ENCODE results near the gene NEXMIF. TPM values are rescaled to one million over a fixed set of nuclear protein-coding genes. Genes with fewer than 3 reads are reported as not detected.

Gene NEXMIF
- total RNA-seq, 2 experiments from 2014 or later, result 0.74 to 1.3 TPM

- no peak for TF ChIP-seq CTCF (IDR thresholded peaks at IDR 0.05)
- H3K27ac ChIP-seq (ENCODE audit: low read depth in 1 of 2, low read length in 2 of 2), result no peak overlapping the region
- ATAC-seq (ENCODE audit: poor library complexity) (no peak), DNase-seq (no peak)
- H3K27me3 Mint-ChIP-seq, result no peaks in the 10 kb centered on the region
- no peaks in the 10 kb centered on the region for H3K9me3 ChIP-seq (ENCODE audit: control insufficient read depth in 1 of 2, insufficient read depth in 1 of 2, low read length in 2 of 2)
- no peaks in the 10 kb centered on the region for H3K9me3 Mint-ChIP-seq
- H3K36me3 Mint-ChIP-seq (ENCODE audit: low read depth), result no peaks in the 10 kb centered on the region
- no peaks in the 10 kb centered on the region for H3K27me3 ChIP-seq (ENCODE audit: control insufficient read depth in 1 of 2, insufficient read depth in 2 of 2, low read length in 2 of 2)
- ChIA-PET POLR2A (no interaction called here), CTCF (no interaction called here)
- intact Hi-C loops (cut with DNase I, micrococcal nuclease), result no loop called here
- no peaks in the 10 kb centered on the region for H3K4me1 ChIP-seq (ENCODE audit: insufficient read depth, low read length)
- H3K27ac Mint-ChIP-seq, result no peak overlapping the region
- no peak overlapping the region for H3K4me3 ChIP-seq (ENCODE audit: low read length)
- no peaks in the 10 kb centered on the region for H3K36me3 ChIP-seq (ENCODE audit: insufficient read depth, low read length)
- H3K4me1 Mint-ChIP-seq (ENCODE audit: low read depth), result no peaks in the 10 kb centered on the region
- no peak overlapping the region for H3K4me3 Mint-ChIP-seq
Measured at GRCh38 chrX:74784629-74785028, 140.6 kb downstream of the NEXMIF start.

- Mint-ChIP-seq H3K27me3 (no peaks in the 10 kb centered on the region), H3K9me3 (no peaks in the 10 kb centered on the region), H3K4me1 (ENCODE audit: low read depth) (no peaks in the 10 kb centered on the region), H3K4me3 (no peak overlapping the region), H3K36me3 (ENCODE audit: low read depth) (no peaks in the 10 kb centered on the region), H3K27ac (no peak overlapping the region)
- Histone ChIP-seq H3K27ac (ENCODE audit: low read depth in 1 of 2, low read length in 2 of 2) (no peak overlapping the region), H3K9me3 (ENCODE audit: control insufficient read depth in 1 of 2, insufficient read depth in 1 of 2, low read length in 2 of 2) (no peaks in the 10 kb centered on the region), H3K4me3 (ENCODE audit: low read length) (no peak overlapping the region), H3K4me1 (ENCODE audit: insufficient read depth, low read length) (no peaks in the 10 kb centered on the region), H3K36me3 (ENCODE audit: insufficient read depth, low read length) (no peaks in the 10 kb centered on the region), H3K27me3 (ENCODE audit: control insufficient read depth in 1 of 2, insufficient read depth in 2 of 2, low read length in 2 of 2) (no peaks in the 10 kb centered on the region)
- DNase-seq (no peak), ATAC-seq (ENCODE audit: poor library complexity) (no peak)
- POLR2A ChIA-PET, result no interaction called here
- no peak for TF ChIP-seq CTCF (IDR thresholded peaks at IDR 0.05)
- intact Hi-C loops (cut with DNase I, micrococcal nuclease), result no loop called here
- CTCF ChIA-PET, result no interaction called here
Measured at GRCh38 chrX:74781507-74782034, 143.7 kb downstream of the NEXMIF start.

GRCh38 chrX:74779175-74779574, 146.1 kb downstream of the NEXMIF start:
- Histone ChIP-seq H3K4me1 (ENCODE audit: insufficient read depth, low read length) (no peaks in the 10 kb centered on the region), H3K9me3 (ENCODE audit: control insufficient read depth in 1 of 2, insufficient read depth in 1 of 2, low read length in 2 of 2) (no peaks in the 10 kb centered on the region), H3K36me3 (ENCODE audit: insufficient read depth, low read length) (no peaks in the 10 kb centered on the region), H3K27ac (ENCODE audit: low read depth in 1 of 2, low read length in 2 of 2) (no peak overlapping the region), H3K27me3 (ENCODE audit: control insufficient read depth in 1 of 2, insufficient read depth in 2 of 2, low read length in 2 of 2) (no peaks in the 10 kb centered on the region), H3K4me3 (ENCODE audit: low read length) (no peak overlapping the region)
- no peak for DNase-seq
- Mint-ChIP-seq H3K9me3 (no peaks in the 10 kb centered on the region), H3K27ac (no peak overlapping the region), H3K36me3 (ENCODE audit: low read depth) (no peaks in the 10 kb centered on the region), H3K27me3 (no peaks in the 10 kb centered on the region), H3K4me3 (no peak overlapping the region), H3K4me1 (ENCODE audit: low read depth) (no peaks in the 10 kb centered on the region)
- ChIA-PET POLR2A (interaction anchor here (0.6 kb wide), 1 partner anchor 436 kb away, joined by 3 read pairs; no protein-coding TSS in a partner anchor), CTCF (no interaction called here)
- no peak for TF ChIP-seq CTCF (IDR thresholded peaks at IDR 0.05)
- intact Hi-C loops (cut with DNase I, micrococcal nuclease), result no loop called here
- no peak for ATAC-seq (ENCODE audit: poor library complexity)
